Measurements from ENCODE around the gene ADAMTS2.

GRCh38 chr5:179322071-179323025 is 22.9 kb downstream of the ADAMTS2 start:
- TF ChIP-seq CTCF (IDR thresholded peaks at IDR 0.05) (no peak), POLR2A (IDR thresholded peaks at IDR 0.05) (no peak)

Measured in lower leg skin (tissue), 3 donors.